ENCODE results near the gene PRKD1. TPM values are rescaled to one million over a fixed set of nuclear protein-coding genes. Genes with fewer than 3 reads are reported as not detected.

Gene PRKD1
- total and polyA plus RNA-seq, 2 donors (not counting 1 experiment from before 2014, with no cell fraction given), result 0.03 to 4.3 TPM

- Histone ChIP-seq H2AFZ (ENCODE audit: insufficient read depth, low read depth, low read length, poor library complexity, severe bottlenecking) (no peak overlapping the region), H4K20me1 (ENCODE audit: control insufficient read depth, insufficient read depth, low read length, poor library complexity, severe bottlenecking) (no peaks in the 10 kb centered on the region), H3K9me3 (ENCODE audit: control extremely low read depth in 1 of 3, control insufficient read depth in 2 of 3, insufficient read depth in 1 of 3, low read length in 2 of 3) (peaks cover 0 to 2% (median 0%) of the 10 kb centered on the region in 3 donors), H3K27ac (ENCODE audit: low read length in 2 of 2) (no peak overlapping the region), H3K4me3 (ENCODE audit: control extremely low read depth in 1 of 5, extremely low read depth in 1 of 5, insufficient read depth in 1 of 5, low read depth in 2 of 5, low read length in 4 of 5) (no peak overlapping the region), H3K9ac (ENCODE audit: low read length) (no peak overlapping the region), H3K4me1 (ENCODE audit: control insufficient read depth in 2 of 2, insufficient read depth in 2 of 2, low read length in 2 of 2) (no peaks in the 10 kb centered on the region), H3K36me3 (replicated peaks in 1 of 2; ENCODE audit: control extremely low read depth in 1 of 2, control insufficient read depth in 1 of 2, extremely low read depth in 1 of 2, insufficient read depth in 2 of 2, low read length in 1 of 2) (no peaks in the 10 kb centered on the region), H3K79me2 (ENCODE audit: control insufficient read depth, insufficient read depth, low read length) (no peaks in the 10 kb centered on the region), H3K4me2 (replicated peaks; ENCODE audit: low read depth, low read length, poor library complexity, severe bottlenecking) (no peak overlapping the region), H3K27me3 (replicated peaks in 1 of 4; ENCODE audit: control extremely low read depth in 1 of 4, control insufficient read depth in 3 of 4, insufficient read depth in 4 of 4, low read length in 3 of 4) (no peaks in the 10 kb centered on the region)
- CTCF ChIA-PET, result no interaction called here
- Mint-ChIP-seq H3K27me3 (no peaks in the 10 kb centered on the region), H3K9me3 (ENCODE audit: insufficient read depth) (no peaks in the 10 kb centered on the region), H3K4me3 (no peak overlapping the region), H3K27ac (no peak overlapping the region), H3K4me1 (no peaks in the 10 kb centered on the region)
- DNase-seq (no peak), ATAC-seq (ENCODE audit: low read depth) (no peak)
- intact Hi-C loops (cut with micrococcal nuclease), result no loop called here
- WGBS (ENCODE audit: insufficient coverage), result no CpG with 5 or more reads among the region's 2 CpGs
- POLR2A ChIA-PET, result no interaction called here
- TF ChIP-seq CTCF (IDR thresholded peaks at IDR 0.05), result no peak
- no peak for TF ChIP-seq EZH2 (IDR thresholded peaks at IDR 0.05; ENCODE audit: borderline replicate concordance, insufficient read depth, low read depth, low read length, poor library complexity, severe bottlenecking)
These were observed 318.8 kb downstream of the PRKD1 start for GRCh38 chr14:29608861-29609260.

- Mint-ChIP-seq H3K27me3 (no peaks in the 10 kb centered on the region), H3K27ac (no peak overlapping the region), H3K9me3 (ENCODE audit: insufficient read depth) (no peaks in the 10 kb centered on the region), H3K4me1 (no peaks in the 10 kb centered on the region), H3K4me3 (no peak overlapping the region)
- DNase-seq (no peak), ATAC-seq (ENCODE audit: low read depth) (no peak)
- intact Hi-C loops (cut with micrococcal nuclease), result no loop called here
- Histone ChIP-seq H2AFZ (ENCODE audit: insufficient read depth, low read depth, low read length, poor library complexity, severe bottlenecking) (no peak overlapping the region), H3K36me3 (replicated peaks in 1 of 2; ENCODE audit: control extremely low read depth in 1 of 2, control insufficient read depth in 1 of 2, extremely low read depth in 1 of 2, insufficient read depth in 2 of 2, low read length in 1 of 2) (no peaks in the 10 kb centered on the region), H3K9ac (ENCODE audit: low read length) (no peak overlapping the region), H3K27me3 (replicated peaks in 1 of 4; ENCODE audit: control extremely low read depth in 1 of 4, control insufficient read depth in 3 of 4, insufficient read depth in 4 of 4, low read length in 3 of 4) (no peaks in the 10 kb centered on the region), H3K4me1 (ENCODE audit: control insufficient read depth in 2 of 2, insufficient read depth in 2 of 2, low read length in 2 of 2) (no peaks in the 10 kb centered on the region), H3K79me2 (ENCODE audit: control insufficient read depth, insufficient read depth, low read length) (no peaks in the 10 kb centered on the region), H3K27ac (ENCODE audit: low read length in 2 of 2) (no peak overlapping the region), H4K20me1 (ENCODE audit: control insufficient read depth, insufficient read depth, low read length, poor library complexity, severe bottlenecking) (no peaks in the 10 kb centered on the region), H3K9me3 (ENCODE audit: control extremely low read depth in 1 of 3, control insufficient read depth in 2 of 3, insufficient read depth in 1 of 3, low read length in 2 of 3) (peaks cover 0 to 2% (median 0%) of the 10 kb centered on the region in 3 donors), H3K4me3 (ENCODE audit: control extremely low read depth in 1 of 5, extremely low read depth in 1 of 5, insufficient read depth in 1 of 5, low read depth in 2 of 5, low read length in 4 of 5) (no peak overlapping the region), H3K4me2 (replicated peaks; ENCODE audit: low read depth, low read length, poor library complexity, severe bottlenecking) (no peak overlapping the region)
- WGBS (ENCODE audit: insufficient coverage), result 95% methylated on average over 4 of the region's 5 CpGs
- ChIA-PET CTCF (no interaction called here), POLR2A (no interaction called here)
- TF ChIP-seq CTCF (IDR thresholded peaks at IDR 0.05) (no peak), EZH2 (IDR thresholded peaks at IDR 0.05; ENCODE audit: borderline replicate concordance, insufficient read depth, low read depth, low read length, poor library complexity, severe bottlenecking) (no peak)
These were observed 320.5 kb downstream of the PRKD1 start for GRCh38 chr14:29607169-29607568.
